CD4-positive, alpha-beta T cell treated with Interleukin-21 for 1 hour (primary cell): ENCODE results near the gene FAM83B.

Experiments
- DNase-seq: peaks from one replicate; pipeline ENCODE4 v3.0.0-alpha.2; 2020

Gene FAM83B

DNA sequence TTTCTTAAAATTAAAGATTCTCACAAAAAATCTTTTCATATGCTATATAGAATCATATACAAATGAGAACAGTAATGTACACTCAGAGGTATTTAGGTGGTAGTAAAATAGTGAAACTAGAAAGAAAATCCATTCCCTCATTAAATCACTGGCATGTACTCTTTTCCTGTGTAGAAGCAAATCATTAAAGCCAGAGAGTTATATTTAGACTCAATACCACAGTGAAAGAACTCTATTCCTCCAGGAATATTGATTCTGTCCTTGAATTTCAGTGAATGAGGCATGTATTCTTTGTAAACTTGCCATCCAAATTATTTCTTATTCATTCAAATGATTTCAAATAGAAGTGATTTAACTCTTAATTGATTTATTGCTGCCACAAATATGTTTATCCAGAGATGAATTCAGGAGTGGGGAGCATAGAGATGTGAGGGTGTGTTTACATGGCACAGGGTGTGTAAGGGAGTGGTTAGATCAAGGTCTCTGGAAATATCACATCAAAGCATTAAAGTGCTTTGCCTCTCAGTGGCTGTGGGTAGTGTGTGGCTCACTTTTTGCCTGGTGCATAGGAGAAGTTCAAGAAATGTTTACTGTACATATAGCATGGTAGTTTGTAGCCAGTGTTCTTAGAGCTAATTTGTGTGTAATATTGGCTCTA is 141.2 kb downstream of the FAM83B start:
- DNase-seq = no peak

- no peak for DNase-seq
Measured at GRCh38 chr6:54988576-54988975, 142.0 kb downstream of the FAM83B start.

DNA sequence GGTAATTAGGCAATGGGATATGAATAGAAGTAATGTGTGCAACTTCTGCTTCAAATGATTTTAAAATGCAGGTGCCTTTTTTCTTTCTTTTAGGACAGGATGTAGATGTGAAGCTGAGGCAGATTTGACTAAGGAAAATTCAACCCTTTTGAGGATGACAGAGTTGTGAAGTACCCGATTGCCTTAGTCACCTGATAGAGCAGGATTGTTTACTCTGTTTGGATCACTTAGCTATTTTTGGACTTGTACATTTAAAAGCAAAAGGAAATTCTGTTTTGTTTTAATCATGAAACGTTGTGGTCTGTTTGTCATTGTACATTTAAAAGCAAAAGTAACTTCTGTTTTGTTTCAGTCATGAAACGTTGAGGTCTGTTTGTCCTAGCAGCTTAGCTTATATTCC is 143.4 kb downstream of the FAM83B start:
- DNase-seq = no peak
